ENCODE data around the gene ASTN2.

DNA sequence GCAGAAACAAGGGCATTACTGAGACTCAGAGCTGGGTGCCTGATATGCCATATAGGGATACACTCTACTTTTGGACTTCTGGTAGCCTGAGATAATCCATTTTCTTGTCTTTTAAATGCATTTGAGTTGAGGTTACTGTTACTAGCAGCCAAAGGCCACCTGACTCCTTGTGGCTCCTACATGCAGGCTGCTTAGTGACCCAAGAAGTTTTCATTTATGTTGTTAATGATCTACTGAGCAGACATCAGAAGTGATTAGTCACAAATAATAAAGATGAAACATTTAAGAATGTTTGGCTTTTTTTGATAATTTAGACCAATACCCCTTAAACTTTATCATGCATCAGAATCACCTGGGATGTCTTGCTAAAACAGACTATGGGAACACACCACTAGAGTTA, 899.3 kb downstream of the ASTN2 start:
- TF ChIP-seq POLR2A (IDR thresholded peaks at IDR 0.05) (no peak), CTCF (IDR thresholded peaks at IDR 0.05) (no peak), POLR2AphosphoS5 (IDR thresholded peaks at IDR 0.05) (no peak)
